ENCODE data around the gene NKPD1. TPM values are rescaled to one million over a fixed set of nuclear protein-coding genes. Genes with fewer than 3 reads are reported as not detected.

NKPD1 gene
- total RNA-seq, 1 experiment from 2014 or later, result 2.4 TPM

- CTCF ChIA-PET, result interaction anchor here (1.3 kb wide), 1 partner anchor 136 kb away, joined by 8 read pairs; no protein-coding TSS in a partner anchor
- no TSS peak for BruUV-seq (replicated peaks)
- intact Hi-C loops (cut with micrococcal nuclease; ENCODE audit: unreplicated experiment), result no loop called here
Measured at GRCh38 chr19:45202637-45203036, 41.9 kb upstream of the NKPD1 start.

GRCh38 chr19:45200568-45200967 is 39.8 kb upstream of the NKPD1 start:
- TF ChIP-seq CTCF (IDR thresholded peaks at IDR 0.05; ENCODE audit: insufficient read depth in 1 of 2, low read depth in 1 of 2, low read length in 1 of 2, severe bottlenecking in 1 of 2, unreplicated experiment in 1 of 2), result peak; percentile 34 to 42
- intact Hi-C loops (cut with micrococcal nuclease; ENCODE audit: unreplicated experiment), result loop anchor here (1.0 to 2.0 kb wide), 3 partner anchors 48 to 278 kb away; no protein-coding TSS in a partner anchor
- no peaks in the 10 kb centered on the region for H3K36me3 ChIP-seq (ENCODE audit: control insufficient read depth, insufficient read depth, low read length)
- Mint-ChIP-seq H3K9me3 (ENCODE audit: unreplicated experiment) (no peaks in the 10 kb centered on the region), H3K4me1 (ENCODE audit: low read depth, unreplicated experiment) (no peaks in the 10 kb centered on the region), H3K4me3 (ENCODE audit: unreplicated experiment) (no peak overlapping the region), H3K36me3 (ENCODE audit: insufficient read depth, unreplicated experiment) (peaks cover 5% of the 10 kb centered on the region), H3K27ac (ENCODE audit: unreplicated experiment) (no peak overlapping the region), H3K27me3 (ENCODE audit: insufficient read depth, unreplicated experiment) (peaks cover 8% of the 10 kb centered on the region)
- ChIA-PET CTCF (interaction anchor here (0.5 to 1.2 kb wide), 11 partner anchors 22 to 552 kb away, joined by 3 to 7 read pairs (median 3); partner anchors contain the start of genes BLOC1S3 and TRAPPC6A), POLR2A (no interaction called here)
- peak; percentile 65 for DNase-seq
- no peaks in the 10 kb centered on the region for H3K4me1 ChIP-seq
- H3K27me3 ChIP-seq (replicated peaks; ENCODE audit: control insufficient read depth, insufficient read depth, low read length), result no peaks in the 10 kb centered on the region
- no TSS peak for BruUV-seq (replicated peaks)
- H3K9me3 ChIP-seq, result no peaks in the 10 kb centered on the region
- no peak overlapping the region for H3K4me3 ChIP-seq (ENCODE audit: low read depth, low read length)

More at GRCh38 chr19:45202637-45203036, 41.9 kb upstream of the NKPD1 start:
- Mint-ChIP-seq H3K36me3 (ENCODE audit: insufficient read depth, unreplicated experiment) (peaks cover 5% of the 10 kb centered on the region), H3K9me3 (ENCODE audit: unreplicated experiment) (no peaks in the 10 kb centered on the region), H3K27me3 (ENCODE audit: insufficient read depth, unreplicated experiment) (peaks cover 7% of the 10 kb centered on the region), H3K4me3 (ENCODE audit: unreplicated experiment) (no peak overlapping the region), H3K4me1 (ENCODE audit: low read depth, unreplicated experiment) (no peaks in the 10 kb centered on the region), H3K27ac (ENCODE audit: unreplicated experiment) (no peak overlapping the region)
- no peaks in the 10 kb centered on the region for H3K36me3 ChIP-seq (ENCODE audit: control insufficient read depth, insufficient read depth, low read length)
- DNase-seq, result no peak
- POLR2A ChIA-PET, result no interaction called here
- H3K4me1 ChIP-seq, result no peaks in the 10 kb centered on the region
- H3K4me3 ChIP-seq (ENCODE audit: low read depth, low read length), result no peak overlapping the region
- no peaks in the 10 kb centered on the region for H3K9me3 ChIP-seq
- no peak for TF ChIP-seq CTCF (IDR thresholded peaks at IDR 0.05; ENCODE audit: insufficient read depth in 1 of 2, low read depth in 1 of 2, low read length in 1 of 2, severe bottlenecking in 1 of 2, unreplicated experiment in 1 of 2)
- H3K27me3 ChIP-seq (replicated peaks; ENCODE audit: control insufficient read depth, insufficient read depth, low read length), result no peaks in the 10 kb centered on the region

GRCh38 chr19:45195764-45196163 is 35.0 kb upstream of the NKPD1 start:
- POLR2A ChIA-PET, result no interaction called here
- Mint-ChIP-seq H3K27ac (ENCODE audit: unreplicated experiment) (no peak overlapping the region), H3K27me3 (ENCODE audit: insufficient read depth, unreplicated experiment) (peaks cover 8% of the 10 kb centered on the region), H3K9me3 (ENCODE audit: unreplicated experiment) (no peaks in the 10 kb centered on the region), H3K4me1 (ENCODE audit: low read depth, unreplicated experiment) (no peaks in the 10 kb centered on the region), H3K36me3 (ENCODE audit: insufficient read depth, unreplicated experiment) (peaks cover 5% of the 10 kb centered on the region), H3K4me3 (ENCODE audit: unreplicated experiment) (no peak overlapping the region)
- no peaks in the 10 kb centered on the region for H3K36me3 ChIP-seq (ENCODE audit: control insufficient read depth, insufficient read depth, low read length)
- H3K9me3 ChIP-seq, result no peaks in the 10 kb centered on the region
- H3K4me3 ChIP-seq (ENCODE audit: low read depth, low read length), result no peak overlapping the region
- no peaks in the 10 kb centered on the region for H3K27me3 ChIP-seq (replicated peaks; ENCODE audit: control insufficient read depth, insufficient read depth, low read length)
- intact Hi-C loops (cut with micrococcal nuclease; ENCODE audit: unreplicated experiment), result no loop called here
- CTCF ChIA-PET, result no interaction called here
- no TSS peak for BruUV-seq (replicated peaks)
- no peak for DNase-seq
- H3K4me1 ChIP-seq, result no peaks in the 10 kb centered on the region
- TF ChIP-seq CTCF (IDR thresholded peaks at IDR 0.05; ENCODE audit: insufficient read depth in 1 of 2, low read depth in 1 of 2, low read length in 1 of 2, severe bottlenecking in 1 of 2, unreplicated experiment in 1 of 2), result no peak

Data from Caco-2 (cell line).